ENCODE data around the gene LZTS2.

- TF ChIP-seq TCF4 (CRISPR knock-in tag; IDR thresholded peaks at IDR 0.05; ENCODE audit: borderline replicate concordance) (no peak), RARB (CRISPR knock-in tag; IDR thresholded peaks at IDR 0.05) (no peak), ZFP3 (CRISPR knock-in tag; IDR thresholded peaks at IDR 0.05) (no peak), SNAI2 (CRISPR knock-in tag; IDR thresholded peaks at IDR 0.05) (no peak), ISL1 (CRISPR knock-in tag; IDR thresholded peaks at IDR 0.05) (no peak), ARNTL (CRISPR knock-in tag; IDR thresholded peaks at IDR 0.05; ENCODE audit: borderline replicate concordance, low read depth) (no peak), OSR1 (CRISPR knock-in tag; IDR thresholded peaks at IDR 0.05) (no peak), ESRRG (CRISPR knock-in tag; IDR thresholded peaks at IDR 0.05) (no peak)
Observed at GRCh38 chr10:101006593-101007098, 7.0 kb downstream of the LZTS2 start.

All from SK-N-SH treated with all-trans-retinoic acid at 6 μM for 48 hours (cell line).